Measurements from ENCODE around the gene SSR3. TPM values are rescaled to one million over a fixed set of nuclear protein-coding genes. Genes with fewer than 3 reads are reported as not detected.
A peak's percentile ranks its signal among the peaks of the same experiment; 100 is the strongest.
"Not testable (repeated sequence)": the region's sequence is repeated elsewhere in the genome, so short reads cannot be mapped to it uniquely, and the experiment has no call there.

SSR3 gene
- 118 and 140 TPM in 2 replicates for total RNA-seq (2014; rRNA removed; shearing (Covaris generic))

DNA sequence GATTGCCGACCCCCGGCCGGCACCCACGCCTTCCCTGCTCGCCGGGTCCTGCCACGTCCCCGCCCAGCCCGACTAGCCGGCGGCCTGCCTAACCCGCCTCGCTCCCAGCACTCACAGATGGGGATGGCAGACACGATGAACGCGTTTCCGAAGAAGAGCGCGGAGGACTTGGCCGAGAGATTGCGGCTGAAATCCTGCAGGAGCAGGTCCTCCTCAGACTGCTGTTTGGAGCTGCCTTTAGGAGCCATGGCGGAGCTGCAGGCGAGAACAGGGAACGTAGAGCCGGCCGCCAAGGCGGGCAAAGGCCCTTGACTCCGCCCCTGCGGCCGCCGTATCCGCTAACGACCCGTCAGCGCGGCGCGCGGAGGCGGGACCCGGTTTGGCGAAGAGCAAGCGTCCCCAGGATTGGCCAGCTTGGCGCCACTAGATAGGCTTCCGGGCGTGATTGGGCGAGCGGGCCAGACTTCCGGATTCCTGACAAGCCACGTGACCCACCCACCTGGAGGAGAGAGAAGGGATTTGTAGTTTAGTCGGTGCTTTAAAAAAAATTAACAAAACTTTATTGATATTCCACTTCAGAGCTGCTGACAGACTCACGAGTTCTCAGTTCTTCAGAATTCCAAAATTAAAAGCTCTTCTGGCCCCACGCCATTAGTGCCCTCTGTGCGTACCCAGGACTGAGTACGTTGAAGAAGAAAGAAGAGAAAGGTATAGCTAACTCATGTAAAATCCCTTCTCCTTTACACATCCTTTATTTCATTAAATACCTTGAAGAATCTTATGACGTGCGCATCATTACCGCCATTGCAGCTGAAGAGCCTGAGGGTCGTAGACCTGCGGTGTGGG, at the start of gene SSR3:
TSS of gene SSR3 (minus strand) at position 276 of the 846 bp plus-strand sequence. CDS start at position 248, 28 bp downstream.
- H3K36me3 ChIP-seq (replicated peaks; ENCODE audit: control insufficient read depth, insufficient read depth, low read length): peaks cover 11% of the 10 kb centered on the region
- peak within 1 kb of the TSS; percentile 87 for H3K4me3 ChIP-seq (ENCODE audit: insufficient read depth, low read depth, low read length)
- H3K27me3 ChIP-seq (ENCODE audit: control insufficient read depth, insufficient read depth, low read length): no peaks in the 10 kb centered on the region
- DNase-seq: peak; percentile 92

DNA sequence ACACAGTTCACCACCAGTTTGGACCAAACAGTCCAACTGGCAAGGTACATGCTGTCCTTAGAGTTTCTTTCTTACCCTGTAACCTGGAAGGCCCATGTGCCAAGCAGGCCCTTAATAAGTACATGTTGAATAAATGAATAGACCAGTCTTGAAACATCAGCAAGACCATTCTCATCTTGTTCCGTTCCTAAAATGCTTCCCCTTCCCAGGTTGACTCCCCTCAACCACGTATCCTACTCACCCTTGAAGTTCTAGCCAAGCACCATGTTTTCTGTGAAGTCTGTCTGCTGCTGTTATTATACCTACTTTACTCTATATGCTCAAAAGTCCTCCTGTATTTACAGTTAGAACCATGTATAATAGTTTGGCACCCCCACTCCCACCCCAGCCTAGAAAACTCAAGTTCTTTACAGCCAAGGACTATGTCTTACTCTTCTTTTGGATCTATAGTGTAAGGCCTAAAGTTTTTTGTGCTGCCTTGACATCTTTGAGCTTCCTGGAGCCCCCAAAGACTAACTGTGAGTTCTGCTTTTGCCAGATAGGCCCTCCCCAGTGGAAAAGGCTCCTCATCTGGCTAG, 49.2 kb upstream of the SSR3 start:
- Histone ChIP-seq H3K27me3 (ENCODE audit: control insufficient read depth, insufficient read depth, low read length) (no peaks in the 10 kb centered on the region), H3K36me3 (replicated peaks; ENCODE audit: control insufficient read depth, insufficient read depth, low read length) (no peaks in the 10 kb centered on the region), H3K4me3 (ENCODE audit: insufficient read depth, low read depth, low read length) (no peak overlapping the region)
- no peak for DNase-seq

DNA sequence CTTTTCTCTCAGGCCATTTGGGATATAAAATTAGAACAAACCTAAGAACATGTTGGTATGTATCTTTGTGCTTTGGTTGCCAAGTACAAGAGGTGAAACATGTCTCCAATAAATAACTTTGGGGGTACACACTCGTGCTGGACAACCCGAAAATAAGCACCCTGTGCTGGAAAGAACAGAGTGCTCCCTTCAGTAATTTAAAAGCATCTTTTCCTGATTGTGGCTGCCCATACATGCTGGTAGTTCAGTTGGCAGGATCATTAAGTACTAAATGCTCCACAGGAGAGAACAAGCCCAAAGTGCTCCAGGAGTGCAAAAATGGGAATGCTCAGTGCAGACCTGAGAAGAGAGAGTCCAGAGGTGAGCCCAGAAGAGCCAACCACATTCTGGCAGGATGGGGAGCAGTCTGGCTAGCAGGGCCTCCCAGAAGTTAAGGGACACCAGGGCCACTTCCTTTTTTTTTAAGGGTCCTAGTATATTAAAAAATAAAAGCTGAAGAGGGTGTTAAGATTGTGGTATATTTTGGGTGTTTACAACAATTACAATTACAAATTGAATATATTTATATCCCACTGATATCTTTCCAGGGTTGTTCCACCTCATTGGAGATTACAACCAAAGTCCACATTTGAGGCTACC, 48.6 kb upstream of the SSR3 start:
- Histone ChIP-seq H3K36me3 (replicated peaks; ENCODE audit: control insufficient read depth, insufficient read depth, low read length) (no peaks in the 10 kb centered on the region), H3K4me3 (ENCODE audit: insufficient read depth, low read depth, low read length) (no peak overlapping the region), H3K27me3 (ENCODE audit: control insufficient read depth, insufficient read depth, low read length) (no peaks in the 10 kb centered on the region)
- no peak for DNase-seq

DNA sequence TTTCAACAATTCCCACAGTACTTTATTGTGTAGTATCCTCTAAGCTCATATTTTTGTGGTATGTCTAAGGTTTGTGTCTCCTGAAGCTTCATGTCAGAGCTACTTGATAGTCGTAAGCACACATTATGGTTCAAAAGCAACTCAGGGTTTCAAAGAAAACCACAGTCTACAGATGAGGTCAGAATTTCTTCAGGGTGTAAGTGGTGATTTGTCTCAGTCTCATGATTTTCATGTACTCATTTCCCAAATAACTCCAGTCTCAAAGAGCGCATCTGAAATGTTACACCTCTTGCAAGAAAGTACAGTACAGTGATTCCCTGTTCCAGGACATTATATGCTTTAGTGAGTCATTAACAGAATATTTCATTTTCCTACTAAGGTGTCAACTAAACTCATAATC, 47.5 kb upstream of the SSR3 start:
- H3K4me3 ChIP-seq (ENCODE audit: insufficient read depth, low read depth, low read length): no peak overlapping the region
- H3K36me3 ChIP-seq (replicated peaks; ENCODE audit: control insufficient read depth, insufficient read depth, low read length): no peaks in the 10 kb centered on the region
- DNase-seq: no peak
- H3K27me3 ChIP-seq (ENCODE audit: control insufficient read depth, insufficient read depth, low read length): no peaks in the 10 kb centered on the region

DNA sequence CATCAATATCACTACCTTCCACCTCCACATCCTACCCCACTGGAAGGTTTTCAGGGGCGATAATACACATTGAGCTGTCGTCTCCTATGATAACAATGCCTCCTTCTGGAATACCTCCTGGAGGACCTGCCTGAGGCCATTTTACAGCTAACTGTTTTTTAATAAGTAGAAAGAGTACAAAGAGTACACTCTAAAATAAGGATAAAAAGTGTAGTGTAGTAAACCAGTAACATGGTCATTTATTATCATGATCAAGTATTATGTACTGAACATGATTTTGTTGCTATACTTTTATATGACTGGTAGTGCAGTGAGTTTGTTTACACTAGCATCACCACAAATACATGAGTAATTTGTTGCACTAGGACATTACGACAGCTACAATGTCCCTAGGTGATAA, 46.6 kb upstream of the SSR3 start:
- Histone ChIP-seq H3K27me3 (ENCODE audit: control insufficient read depth, insufficient read depth, low read length) (no peaks in the 10 kb centered on the region), H3K4me3 (ENCODE audit: insufficient read depth, low read depth, low read length) (no peak overlapping the region)
- no peak for DNase-seq

DNA sequence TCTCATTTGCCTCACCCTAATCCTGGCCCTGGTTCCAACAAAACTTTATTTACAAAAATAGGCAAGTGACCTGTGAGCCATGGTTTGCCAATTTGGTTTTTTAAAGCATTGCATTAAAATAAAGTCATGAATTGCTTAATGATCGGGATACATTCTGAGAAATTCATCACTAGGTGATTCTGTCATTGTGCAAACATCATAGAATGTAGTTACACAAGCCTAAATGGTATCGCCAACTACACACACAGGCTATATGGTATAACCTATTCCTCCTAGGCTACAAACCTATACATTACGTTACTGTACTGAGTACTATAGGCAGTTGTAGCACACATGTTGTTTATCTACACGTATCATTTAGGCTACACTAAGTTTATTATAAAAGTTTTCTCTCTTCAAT, 45.9 kb upstream of the SSR3 start:
- no peak overlapping the region for H3K4me3 ChIP-seq (ENCODE audit: insufficient read depth, low read depth, low read length)
- no peak for DNase-seq
- no peaks in the 10 kb centered on the region for H3K27me3 ChIP-seq (ENCODE audit: control insufficient read depth, insufficient read depth, low read length)
- H3K36me3 ChIP-seq (replicated peaks; ENCODE audit: control insufficient read depth, insufficient read depth, low read length): no peaks in the 10 kb centered on the region

More for the DNA sequence above, 46.6 kb upstream of the SSR3 start:
- H3K36me3 ChIP-seq (replicated peaks; ENCODE audit: control insufficient read depth, insufficient read depth, low read length): no peaks in the 10 kb centered on the region

DNA sequence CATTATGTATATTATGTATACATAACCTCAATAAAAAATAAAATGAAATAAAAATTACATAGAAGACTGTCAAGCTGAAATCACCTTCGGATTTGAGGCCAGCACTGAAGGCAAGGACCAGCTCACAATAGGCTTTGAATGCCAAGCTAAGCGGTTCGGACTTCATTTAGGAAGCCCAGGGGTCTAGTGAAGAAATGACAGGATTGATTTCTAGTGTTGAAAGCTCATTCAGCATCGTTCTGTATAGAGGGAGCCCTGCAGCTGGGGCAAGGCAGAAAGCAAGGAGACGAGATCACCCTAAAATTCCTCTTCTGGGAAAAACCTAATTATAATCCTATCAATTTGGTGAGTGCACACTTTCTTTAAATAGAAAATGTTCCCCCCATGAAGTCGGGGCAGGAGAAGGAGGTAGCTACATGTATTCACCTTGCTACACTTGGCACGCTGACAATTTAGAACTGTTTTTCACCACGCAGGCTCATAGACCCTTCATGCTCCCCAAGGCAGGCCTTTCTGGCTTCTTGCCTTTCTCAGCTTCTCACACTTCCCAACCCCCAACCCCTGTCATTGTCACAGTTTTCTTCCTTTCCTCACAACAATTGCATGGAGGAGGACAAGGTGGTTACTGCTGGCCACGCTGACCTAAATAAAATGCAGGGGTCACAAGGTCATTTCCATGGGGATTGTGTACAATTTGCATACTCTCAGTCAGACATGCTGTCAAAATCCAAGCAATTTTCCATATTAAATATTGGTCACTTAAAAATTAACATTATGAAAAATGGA, 44.4 kb upstream of the SSR3 start:
- Histone ChIP-seq H3K4me3 (ENCODE audit: insufficient read depth, low read depth, low read length) (no peak overlapping the region), H3K27me3 (ENCODE audit: control insufficient read depth, insufficient read depth, low read length) (no peaks in the 10 kb centered on the region), H3K36me3 (replicated peaks; ENCODE audit: control insufficient read depth, insufficient read depth, low read length) (no peaks in the 10 kb centered on the region)
- DNase-seq: no peak

DNA sequence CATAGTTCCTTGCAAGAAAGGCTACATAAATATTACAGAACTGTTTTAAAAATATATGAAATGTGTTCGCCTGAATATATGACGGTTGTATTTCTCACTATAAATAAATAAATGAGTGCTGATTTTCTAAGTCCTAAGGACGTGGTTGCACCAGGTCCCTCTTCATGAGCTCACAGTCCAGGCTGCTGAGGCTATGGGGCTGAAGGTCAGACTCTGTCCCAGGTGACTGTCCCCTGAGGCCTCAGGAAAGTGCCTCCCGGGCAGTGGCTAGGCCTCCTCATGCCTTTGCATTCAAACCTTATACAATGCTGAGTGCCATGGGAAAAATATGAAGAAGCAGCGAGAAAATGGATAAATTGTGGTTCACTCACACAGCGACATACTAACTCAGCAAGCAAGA, 43.5 kb upstream of the SSR3 start:
- DNase-seq: no peak
- no peaks in the 10 kb centered on the region for H3K27me3 ChIP-seq (ENCODE audit: control insufficient read depth, insufficient read depth, low read length)
- H3K36me3 ChIP-seq (replicated peaks; ENCODE audit: control insufficient read depth, insufficient read depth, low read length): no peaks in the 10 kb centered on the region
- no peak overlapping the region for H3K4me3 ChIP-seq (ENCODE audit: insufficient read depth, low read depth, low read length)

DNA sequence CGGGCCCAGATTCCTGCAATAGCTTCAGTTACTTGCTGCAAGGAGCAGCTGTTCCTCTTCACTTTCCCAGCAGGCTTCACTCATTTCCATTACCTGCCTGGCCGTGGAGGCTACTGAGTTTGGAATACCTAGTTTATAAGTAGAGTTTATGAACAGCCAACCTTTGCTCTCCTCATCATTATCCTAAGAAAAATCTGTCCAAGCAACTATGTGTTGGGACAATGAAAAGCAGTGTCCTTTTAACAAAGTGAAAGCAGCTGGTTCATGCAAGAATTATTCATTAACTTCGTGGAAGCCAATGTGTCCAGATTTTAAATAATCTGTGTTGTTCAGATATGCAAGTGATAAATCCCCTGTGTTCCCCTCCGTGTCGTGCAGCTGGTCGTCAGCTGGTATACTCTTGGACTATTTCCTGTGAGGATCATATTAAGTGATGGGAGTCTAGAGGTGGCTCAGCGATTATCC, 39.3 kb upstream of the SSR3 start:
- Histone ChIP-seq H3K36me3 (replicated peaks; ENCODE audit: control insufficient read depth, insufficient read depth, low read length) (no peaks in the 10 kb centered on the region), H3K4me3 (ENCODE audit: insufficient read depth, low read depth, low read length) (no peak overlapping the region), H3K27me3 (ENCODE audit: control insufficient read depth, insufficient read depth, low read length) (no peaks in the 10 kb centered on the region)
- no peak for DNase-seq

DNA sequence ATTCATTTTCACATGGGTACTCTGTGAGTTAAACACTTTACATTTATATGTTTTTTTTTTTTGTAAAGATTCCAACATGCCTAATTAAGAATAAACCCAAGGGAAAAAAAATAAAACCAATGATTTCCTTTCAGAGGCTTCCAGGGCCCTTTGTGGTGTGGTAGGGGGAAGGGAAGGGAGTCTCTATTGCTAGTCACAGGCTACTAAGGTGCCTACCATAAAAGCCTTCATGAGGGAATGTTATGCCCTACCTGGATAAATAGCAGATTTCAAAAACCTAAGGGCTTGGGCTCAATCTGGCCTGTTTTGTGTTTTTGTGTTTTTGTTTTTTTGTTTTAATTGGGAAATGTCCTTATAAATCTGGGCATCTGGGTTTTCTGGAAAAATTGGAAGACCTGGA, 38.9 kb upstream of the SSR3 start:
- H3K36me3 ChIP-seq (replicated peaks; ENCODE audit: control insufficient read depth, insufficient read depth, low read length): no peaks in the 10 kb centered on the region
- no peaks in the 10 kb centered on the region for H3K27me3 ChIP-seq (ENCODE audit: control insufficient read depth, insufficient read depth, low read length)
- no peak overlapping the region for H3K4me3 ChIP-seq (ENCODE audit: insufficient read depth, low read depth, low read length)
- no peak for DNase-seq

DNA sequence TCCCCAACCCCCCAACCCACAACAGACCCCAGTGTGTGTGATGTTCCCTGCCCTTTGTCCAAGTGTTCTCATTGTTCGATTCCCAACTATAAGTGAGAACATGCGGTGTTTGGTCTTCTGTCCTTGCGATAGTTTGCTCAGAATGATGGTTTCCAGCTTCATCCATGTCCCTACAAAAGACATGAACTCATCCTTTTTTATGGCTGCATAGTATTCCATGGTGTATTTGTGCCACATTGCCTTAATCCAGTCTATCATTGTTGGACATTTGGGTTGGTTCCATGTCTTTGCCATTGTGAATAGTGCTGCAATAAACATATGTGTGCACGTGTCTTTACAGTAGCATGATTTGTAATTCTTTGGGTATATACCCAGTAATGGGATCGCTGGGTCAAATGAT, 34.9 kb upstream of the SSR3 start:
- DNase-seq; H3K36me3 ChIP-seq (replicated peaks; ENCODE audit: control insufficient read depth, insufficient read depth, low read length); H3K4me3 ChIP-seq (ENCODE audit: insufficient read depth, low read depth, low read length); H3K27me3 ChIP-seq (ENCODE audit: control insufficient read depth, insufficient read depth, low read length): not testable (repeated sequence)

DNA sequence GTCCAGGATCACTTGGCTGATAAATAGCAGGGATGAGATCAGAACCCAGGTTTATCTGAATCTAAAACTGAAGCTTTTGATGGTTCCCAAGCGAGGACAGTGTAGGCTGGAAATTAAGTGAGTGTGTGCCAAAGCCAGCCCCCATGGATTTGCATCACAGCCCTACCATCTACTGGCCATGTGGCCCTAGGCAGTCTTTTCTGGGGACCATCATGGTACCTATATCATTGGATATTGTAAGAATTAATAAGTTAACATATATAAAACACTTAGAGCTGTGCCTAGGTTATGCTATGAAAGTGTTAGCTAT, 32.8 kb upstream of the SSR3 start:
- Histone ChIP-seq H3K36me3 (replicated peaks; ENCODE audit: control insufficient read depth, insufficient read depth, low read length) (no peaks in the 10 kb centered on the region), H3K4me3 (ENCODE audit: insufficient read depth, low read depth, low read length) (no peak overlapping the region), H3K27me3 (ENCODE audit: control insufficient read depth, insufficient read depth, low read length) (no peaks in the 10 kb centered on the region)
- no peak for DNase-seq

DNA sequence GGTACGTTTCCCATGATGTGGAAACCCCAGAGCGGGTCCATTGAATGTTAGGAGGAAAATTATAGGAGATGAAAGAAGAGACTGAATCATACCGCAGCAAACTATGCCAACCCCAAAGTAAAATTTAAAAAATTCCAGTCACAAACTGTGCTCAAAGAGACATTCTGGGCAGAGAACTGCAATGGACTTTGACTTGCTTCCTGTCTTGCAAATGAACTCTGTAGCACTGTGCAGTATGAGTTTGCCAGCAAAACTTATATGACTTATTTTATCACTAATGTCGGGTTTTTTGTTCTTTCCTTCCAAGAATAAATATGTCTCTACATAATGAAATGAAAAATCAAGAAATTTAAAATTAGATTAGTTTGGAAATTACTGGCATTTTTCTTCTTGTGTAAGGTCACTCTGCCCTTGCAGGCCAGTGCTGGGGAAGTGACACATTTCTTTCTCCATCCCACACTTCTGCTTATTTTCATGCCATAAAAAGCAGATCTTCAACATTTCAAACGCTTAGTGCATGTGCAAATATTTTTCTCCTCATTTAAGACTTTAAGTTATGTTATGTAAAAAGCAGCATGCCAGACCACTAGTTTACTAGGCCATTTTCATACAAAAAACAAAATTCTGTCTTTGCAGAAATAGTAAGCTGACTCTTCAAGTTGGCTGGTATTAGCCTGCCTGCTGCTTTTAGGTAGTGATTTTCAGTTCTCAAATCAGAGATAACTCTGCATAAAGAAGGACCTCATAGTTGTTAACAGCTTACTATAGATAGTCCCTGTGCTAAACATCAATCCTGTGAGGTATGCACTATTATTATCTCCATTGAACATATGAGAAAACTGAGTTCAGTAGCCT, 32.2 kb upstream of the SSR3 start:
- DNase-seq: no peak
- Histone ChIP-seq H3K27me3 (ENCODE audit: control insufficient read depth, insufficient read depth, low read length) (no peaks in the 10 kb centered on the region), H3K4me3 (ENCODE audit: insufficient read depth, low read depth, low read length) (no peak overlapping the region), H3K36me3 (replicated peaks; ENCODE audit: control insufficient read depth, insufficient read depth, low read length) (no peaks in the 10 kb centered on the region)

DNA sequence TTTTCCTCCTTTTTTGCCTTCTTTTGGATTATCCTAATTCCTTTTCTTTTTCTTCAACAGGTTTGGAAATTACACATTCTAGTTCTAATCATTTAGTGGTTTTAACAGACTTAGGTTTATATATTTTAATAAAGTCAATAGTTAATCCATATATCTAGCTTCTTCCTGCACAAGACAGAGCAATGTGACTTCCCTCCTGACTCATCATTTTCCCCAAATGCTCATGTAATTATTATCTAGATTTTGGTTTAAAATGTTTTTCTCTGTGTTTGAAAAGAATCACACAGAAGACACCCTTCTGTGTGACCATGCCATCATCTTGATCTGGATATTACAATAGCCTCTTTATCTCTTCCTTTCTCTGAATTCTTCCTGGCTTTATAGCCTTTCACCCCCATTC, 28.6 kb upstream of the SSR3 start:
- no peak for DNase-seq
- no peaks in the 10 kb centered on the region for H3K27me3 ChIP-seq (ENCODE audit: control insufficient read depth, insufficient read depth, low read length)
- H3K4me3 ChIP-seq (ENCODE audit: insufficient read depth, low read depth, low read length): no peak overlapping the region
- H3K36me3 ChIP-seq (replicated peaks; ENCODE audit: control insufficient read depth, insufficient read depth, low read length): no peaks in the 10 kb centered on the region

Measured in H7 (cell line).